GM12872 (cell line): ENCODE results near the gene PSME3.

Source experiments
- TF ChIP-seq, protein P1 (sequence below): IDR thresholded peaks from 3 replicates; pipeline ENCODE4 v1.5.1; 2011; ENCODE audit warnings: low read depth, mild to moderate bottlenecking, low read length, moderate library complexity; ENCODE audit not compliant: insufficient read depth

The PSME3 gene

GRCh38 chr17:42853968-42854790, 21.0 kb downstream of the PSME3 start:
- TF ChIP-seq, protein P1, sequence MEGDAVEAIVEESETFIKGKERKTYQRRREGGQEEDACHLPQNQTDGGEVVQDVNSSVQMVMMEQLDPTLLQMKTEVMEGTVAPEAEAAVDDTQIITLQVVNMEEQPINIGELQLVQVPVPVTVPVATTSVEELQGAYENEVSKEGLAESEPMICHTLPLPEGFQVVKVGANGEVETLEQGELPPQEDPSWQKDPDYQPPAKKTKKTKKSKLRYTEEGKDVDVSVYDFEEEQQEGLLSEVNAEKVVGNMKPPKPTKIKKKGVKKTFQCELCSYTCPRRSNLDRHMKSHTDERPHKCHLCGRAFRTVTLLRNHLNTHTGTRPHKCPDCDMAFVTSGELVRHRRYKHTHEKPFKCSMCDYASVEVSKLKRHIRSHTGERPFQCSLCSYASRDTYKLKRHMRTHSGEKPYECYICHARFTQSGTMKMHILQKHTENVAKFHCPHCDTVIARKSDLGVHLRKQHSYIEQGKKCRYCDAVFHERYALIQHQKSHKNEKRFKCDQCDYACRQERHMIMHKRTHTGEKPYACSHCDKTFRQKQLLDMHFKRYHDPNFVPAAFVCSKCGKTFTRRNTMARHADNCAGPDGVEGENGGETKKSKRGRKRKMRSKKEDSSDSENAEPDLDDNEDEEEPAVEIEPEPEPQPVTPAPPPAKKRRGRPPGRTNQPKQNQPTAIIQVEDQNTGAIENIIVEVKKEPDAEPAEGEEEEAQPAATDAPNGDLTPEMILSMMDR: no peak

DNA sequence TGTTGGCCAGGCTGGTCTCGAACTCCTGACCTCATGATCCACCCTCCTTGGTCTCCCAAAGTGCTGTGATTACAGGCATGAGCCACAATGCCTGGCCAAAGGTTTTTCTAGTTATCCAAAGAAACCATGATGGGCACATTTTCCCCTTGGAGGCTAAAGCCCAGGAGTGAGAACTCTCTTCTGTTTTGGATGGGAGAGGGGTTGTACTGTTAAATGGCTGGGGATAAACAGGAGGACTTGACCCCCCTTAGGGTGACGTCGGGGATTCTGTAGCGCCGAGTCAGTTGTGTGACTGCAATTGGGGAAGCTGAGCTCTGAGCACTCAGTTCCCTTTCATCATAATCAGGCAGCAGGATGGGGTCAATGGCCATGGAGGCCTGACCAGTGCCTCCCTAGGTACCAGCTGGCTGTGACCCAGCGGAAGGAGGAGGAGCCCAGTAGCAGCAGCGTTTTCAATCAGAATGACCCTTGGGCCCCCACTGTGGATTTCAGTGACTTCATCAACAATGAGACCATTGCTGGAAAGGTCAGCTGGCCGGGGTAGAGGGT, 21.9 kb downstream of the PSME3 start:
- TF ChIP-seq, protein P1: no peak

DNA sequence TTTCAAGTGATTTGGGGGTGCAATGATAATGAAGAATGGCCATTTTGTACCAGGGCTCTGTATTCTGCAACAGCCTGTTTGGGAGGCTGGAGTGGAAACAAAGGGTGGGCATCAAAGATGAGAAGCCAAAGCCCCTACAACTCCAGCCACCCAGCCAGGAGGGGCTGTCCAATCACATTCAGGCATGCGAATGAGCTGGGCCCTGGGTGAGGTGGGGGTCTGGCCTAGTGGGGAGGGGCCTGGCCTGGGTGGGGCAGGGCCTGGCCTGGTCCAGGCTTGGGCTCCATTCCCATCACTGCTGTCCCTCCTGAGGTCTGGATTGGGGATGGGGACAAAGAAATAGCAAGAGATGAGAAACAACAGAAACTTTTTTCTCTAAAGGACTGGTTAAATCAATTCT, 24.2 kb downstream of the PSME3 start:
- TF ChIP-seq, protein P1: no peak

- TF ChIP-seq, protein P1: no peak
Observed at GRCh38 chr17:42865638-42866094, 32.5 kb downstream of the PSME3 start.

GRCh38 chr17:42866216-42866615, 33.0 kb downstream of the PSME3 start:
- TF ChIP-seq, protein P1: no peak

DNA sequence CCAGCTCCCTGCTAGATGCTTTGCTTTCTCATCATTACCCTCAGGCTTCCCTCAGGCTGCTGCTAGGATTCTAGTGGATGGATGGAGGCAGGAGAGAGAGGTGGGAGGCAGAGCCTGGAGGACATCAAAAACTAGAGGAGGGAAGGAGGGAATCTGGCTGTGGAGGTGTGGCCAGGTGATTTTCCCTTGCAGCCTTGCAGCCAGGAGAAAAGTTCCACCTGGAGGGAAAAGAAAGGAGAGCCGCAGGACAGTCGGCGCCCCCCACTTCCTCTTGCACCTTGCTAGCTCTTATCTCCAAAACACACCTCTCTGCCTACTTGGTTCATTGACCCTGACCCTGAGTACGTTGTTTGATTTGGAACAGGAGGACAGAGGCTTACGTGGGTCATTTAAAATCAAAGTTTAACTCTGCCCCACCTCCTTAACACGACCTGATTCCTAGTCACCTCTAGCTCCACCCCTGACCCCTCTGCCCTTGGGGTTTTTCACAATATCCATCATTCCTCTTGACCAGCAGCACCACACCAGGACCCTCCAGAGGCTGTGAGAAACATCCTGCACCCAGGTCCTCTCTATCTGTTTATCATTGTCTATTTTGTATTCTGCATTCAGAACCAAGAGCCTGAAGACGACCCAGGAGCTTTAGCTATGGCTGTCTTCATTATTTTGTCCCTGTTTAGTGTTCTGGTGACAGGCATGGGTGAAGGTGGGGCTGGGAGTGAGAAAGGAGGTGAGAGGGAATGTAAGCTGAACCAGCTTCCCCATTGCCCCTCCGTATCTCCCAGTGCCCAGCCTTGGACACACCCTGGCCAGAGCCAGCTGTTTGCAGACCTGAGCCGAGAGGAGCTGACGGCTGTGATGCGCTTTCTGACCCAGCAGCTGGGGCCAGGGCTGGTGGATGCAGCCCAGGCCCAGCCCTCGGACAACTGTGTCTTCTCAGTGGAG, 33.7 kb downstream of the PSME3 start:
- TF ChIP-seq, protein P1: no peak

DNA sequence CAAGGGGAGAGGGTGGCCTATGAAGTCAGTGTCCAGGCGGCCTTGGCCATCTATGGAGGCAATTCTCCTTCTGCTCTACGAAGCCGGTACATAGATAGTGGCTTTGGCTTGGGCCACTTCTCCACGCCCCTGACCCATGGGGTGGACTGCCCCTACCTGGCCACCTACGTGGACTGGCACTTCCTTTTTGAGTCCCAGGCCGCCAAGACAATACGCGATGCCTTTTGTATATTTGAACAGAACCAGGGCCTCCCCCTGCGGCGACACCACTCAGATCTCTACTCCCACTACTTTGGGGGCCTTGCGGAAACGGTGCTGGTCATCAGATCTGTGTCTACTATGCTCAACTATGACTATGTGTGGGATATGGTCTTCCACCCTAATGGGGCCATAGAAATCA, 35.1 kb downstream of the PSME3 start:
- TF ChIP-seq, protein P1: no peak
